Effector CD8-positive, alpha-beta T cell (primary cell): Measurements from ENCODE around the gene XIRP2.

Source experiments
- DNase-seq: peaks from one replicate; lab custom pipeline; 2025; lab: John Stamatoyannopoulos, UW

The XIRP2 gene

GRCh38 chr2:167134381-167135072, 246.2 kb downstream of the XIRP2 start:
- DNase-seq: no peak

DNA sequence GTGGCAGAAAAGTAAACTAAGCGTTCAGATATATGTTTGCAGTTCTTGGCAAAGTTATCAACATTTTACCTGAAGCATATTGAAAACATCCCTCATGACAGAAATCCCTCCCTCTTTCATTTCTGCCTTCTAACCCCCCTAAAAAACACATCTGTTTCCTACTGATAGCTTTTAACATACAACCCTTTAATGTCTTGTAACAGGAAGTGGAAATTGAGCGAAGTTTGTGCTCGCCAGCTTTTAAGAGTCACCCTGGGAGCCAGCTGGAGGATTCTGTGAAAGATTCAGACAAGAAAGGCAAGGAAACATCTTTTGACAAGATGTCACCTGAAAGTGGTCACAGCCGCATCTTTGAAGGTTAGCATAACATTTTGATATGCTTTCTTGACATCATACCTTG, 247.4 kb downstream of the XIRP2 start:
- no peak for DNase-seq

- DNase-seq: no peak
Observed at GRCh38 chr2:167136879-167137596, 248.8 kb downstream of the XIRP2 start.

- DNase-seq: no peak
Observed at GRCh38 chr2:167140330-167140729, 252.1 kb downstream of the XIRP2 start.

- no peak for DNase-seq
Observed at GRCh38 chr2:167140767-167141166, 252.5 kb downstream of the XIRP2 start.

DNA sequence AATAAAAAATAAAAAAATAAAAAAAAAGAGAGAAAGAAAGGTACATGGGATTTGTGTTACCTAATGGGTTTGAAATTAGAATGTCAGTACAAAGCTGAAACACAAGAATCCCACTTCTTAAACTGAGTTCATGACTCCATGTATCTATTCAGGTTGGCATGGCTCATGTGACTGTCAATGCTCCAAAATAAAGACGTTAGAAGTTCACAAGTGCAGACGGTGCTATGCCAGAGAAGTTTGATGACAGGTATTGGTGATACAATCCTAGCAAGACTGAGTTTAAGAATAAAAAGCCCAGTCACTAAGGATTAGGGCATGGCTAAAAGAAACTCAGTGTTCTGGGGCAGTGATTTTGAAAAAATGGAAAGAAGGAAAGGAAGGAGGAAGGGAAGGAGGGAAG, 254.3 kb downstream of the XIRP2 start:
- no peak for DNase-seq

GRCh38 chr2:167144179-167144898, 256.1 kb downstream of the XIRP2 start:
- no peak for DNase-seq

GRCh38 chr2:167147271-167147941, 259.1 kb downstream of the XIRP2 start:
- DNase-seq: no peak

DNA sequence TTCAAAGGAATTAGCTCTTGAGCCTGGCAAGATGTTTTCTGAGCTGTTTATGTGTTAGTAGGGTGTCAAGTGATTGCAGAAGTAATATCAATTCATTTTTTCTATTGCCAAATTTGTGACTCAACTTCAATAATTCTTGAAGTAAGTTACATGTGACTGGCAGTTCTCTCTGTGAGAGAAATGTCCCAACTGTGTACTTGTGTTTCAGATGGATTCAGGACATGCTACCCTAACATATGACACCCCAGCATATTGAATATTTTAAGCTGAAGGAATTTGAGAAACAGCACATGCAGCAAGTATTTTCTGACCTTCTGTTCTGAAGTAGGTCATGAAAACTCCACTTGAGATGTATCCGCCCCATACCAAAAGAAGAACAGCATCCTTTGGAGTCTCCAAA, 263.6 kb downstream of the XIRP2 start:
- DNase-seq: no peak

- DNase-seq: no peak
Observed at GRCh38 chr2:167157523-167157922, 269.2 kb downstream of the XIRP2 start.

DNA sequence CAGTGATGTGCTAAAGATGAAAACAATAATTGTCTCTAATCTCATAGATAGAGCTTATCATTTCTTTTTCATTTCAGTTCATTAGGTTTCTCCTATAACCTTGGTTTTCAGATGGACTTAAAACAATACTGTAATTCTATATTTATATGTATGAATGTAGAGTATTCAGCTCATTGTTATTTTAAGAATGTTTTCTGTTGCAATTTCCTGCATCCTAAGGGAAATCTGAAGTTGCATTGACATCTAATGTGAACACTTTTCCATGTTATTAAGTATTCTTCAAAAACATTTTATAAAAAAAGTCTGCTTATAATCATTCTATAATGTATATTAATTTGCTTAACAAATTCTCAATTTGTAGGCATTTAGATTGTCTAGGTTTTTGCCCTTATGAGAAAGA, 288.9 kb downstream of the XIRP2 start:
- DNase-seq: no peak

GRCh38 chr2:167181134-167181533, 292.9 kb downstream of the XIRP2 start:
- no peak for DNase-seq

DNA sequence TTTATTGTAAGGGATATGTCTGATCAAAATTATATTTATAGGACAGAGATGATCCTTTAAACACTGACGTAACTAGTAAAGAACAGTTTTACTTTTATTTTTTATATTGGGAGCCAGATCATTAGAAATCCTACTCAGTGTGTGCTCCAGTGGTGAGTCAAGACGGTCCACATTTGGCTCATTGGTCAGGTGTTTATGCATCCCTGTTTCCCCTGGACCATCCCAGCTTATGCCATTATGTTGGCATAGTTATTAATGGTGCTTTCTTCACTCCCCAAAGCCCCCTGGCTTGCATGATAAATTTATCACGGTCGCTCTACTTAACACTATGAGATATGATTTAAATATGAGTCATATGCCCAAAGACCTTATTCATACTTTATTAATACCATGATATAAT, 293.4 kb downstream of the XIRP2 start:
- DNase-seq: no peak

DNA sequence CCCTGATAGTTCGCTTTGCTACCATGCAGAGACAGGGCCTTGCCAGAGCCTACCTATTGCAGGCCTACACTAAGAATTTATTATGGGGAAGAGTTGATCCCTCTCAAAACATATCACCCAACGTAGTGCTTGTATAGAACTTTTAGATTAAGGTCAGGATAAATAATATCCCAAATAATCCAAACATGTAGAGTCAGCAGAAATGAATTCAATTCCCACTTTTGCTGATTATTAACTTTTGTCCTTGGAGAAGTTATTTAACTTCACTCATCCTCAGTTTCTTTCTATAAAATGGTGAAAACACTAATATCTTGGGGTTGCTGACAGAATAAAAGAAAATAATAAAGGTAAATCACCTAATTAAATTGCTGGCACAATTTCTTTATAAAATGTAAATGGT, 294.1 kb downstream of the XIRP2 start:
- DNase-seq: no peak

DNA sequence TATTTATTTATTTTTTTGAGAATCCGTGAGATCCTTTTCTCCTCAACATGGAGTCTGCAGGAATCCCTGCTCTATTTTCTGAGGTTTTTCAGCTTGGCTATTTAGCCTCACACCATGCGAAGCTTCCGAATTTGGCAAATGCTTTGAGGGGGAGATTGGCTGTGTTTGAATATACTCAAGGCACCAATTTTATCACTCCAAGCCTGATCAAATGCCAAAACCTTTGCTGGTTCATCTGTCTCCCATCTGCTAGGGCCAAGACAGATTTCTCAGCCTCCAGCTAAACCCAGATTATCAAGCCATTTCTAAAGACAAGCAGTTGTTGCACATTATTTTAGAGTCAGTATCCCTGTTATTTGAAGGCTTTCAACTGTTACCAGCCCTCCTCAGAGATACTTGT, 295.7 kb downstream of the XIRP2 start:
- no peak for DNase-seq

GRCh38 chr2:167186465-167186864, 298.2 kb downstream of the XIRP2 start:
- no peak for DNase-seq

- DNase-seq: no peak
Observed at GRCh38 chr2:167187049-167187727, 298.9 kb downstream of the XIRP2 start.

DNA sequence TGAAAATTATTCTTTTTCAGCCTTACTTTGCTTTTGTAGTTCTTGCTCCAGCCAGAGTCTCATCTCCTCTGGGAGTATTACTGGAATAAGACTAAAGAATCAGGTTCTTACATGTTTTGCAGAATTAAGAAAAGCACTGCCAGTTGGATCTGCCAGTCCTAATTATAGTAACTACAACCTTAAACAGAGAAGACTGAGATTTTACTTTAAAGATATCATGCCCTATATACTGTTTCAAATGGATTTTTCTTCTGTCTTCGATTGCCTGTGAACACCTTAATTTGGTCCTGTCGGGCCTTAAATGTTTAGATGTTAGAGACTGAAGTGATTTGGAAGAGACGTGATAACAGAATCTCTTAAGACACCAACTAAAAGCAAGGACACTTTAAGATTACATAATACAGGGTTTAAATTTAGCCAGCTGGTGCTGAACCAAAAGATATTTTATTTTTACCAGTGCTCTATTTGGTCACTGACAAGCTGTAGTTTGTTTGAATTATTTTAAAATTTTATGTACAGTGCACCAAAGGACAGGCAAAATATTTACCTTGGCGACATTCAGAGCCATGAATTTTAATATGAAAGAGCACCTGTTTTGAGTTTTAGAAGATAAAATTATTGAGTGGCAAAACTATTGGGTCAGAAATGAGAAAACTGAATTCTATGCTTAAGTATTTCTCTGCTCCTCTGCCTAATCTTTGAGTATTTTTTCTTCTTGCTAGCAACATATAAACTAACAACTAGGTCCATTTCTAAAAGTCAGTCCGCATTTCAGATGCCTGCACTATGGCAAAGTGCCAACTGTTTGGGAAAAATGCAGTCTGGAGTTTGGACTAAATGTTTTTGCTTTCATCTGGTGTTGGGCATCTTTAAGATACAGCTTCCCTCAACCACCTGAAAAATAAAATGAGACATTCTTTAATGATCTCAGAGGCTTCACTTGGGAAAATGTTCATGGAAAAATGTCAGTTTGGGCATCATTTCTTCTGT, 300.0 kb downstream of the XIRP2 start:
- no peak for DNase-seq

DNA sequence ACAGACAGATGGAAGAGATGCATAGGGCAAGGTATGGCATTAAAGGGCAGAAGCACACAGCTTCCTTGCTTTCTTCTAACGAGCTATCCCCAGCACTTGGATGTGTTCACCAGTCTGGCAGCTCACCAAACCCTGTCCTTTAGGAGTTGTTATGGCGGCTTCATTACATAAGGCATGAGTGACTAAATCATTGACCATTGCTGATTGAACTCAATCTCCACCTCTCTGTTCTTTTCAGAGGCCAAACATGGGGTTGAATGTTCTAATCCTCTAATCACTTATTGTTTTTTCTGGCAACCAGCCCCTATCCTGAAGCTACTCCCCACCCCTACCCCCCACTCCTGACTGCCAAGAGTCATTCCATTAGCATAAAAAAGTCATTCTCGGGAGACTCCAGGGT, 301.8 kb downstream of the XIRP2 start:
- DNase-seq: no peak

GRCh38 chr2:167191588-167191987, 303.3 kb downstream of the XIRP2 start:
- DNase-seq: no peak

GRCh38 chr2:167192833-167193232, 304.6 kb downstream of the XIRP2 start:
- no peak for DNase-seq
